H1 (cell line): ENCODE data around the gene PHRF1. TPM values are rescaled to one million over a fixed set of nuclear protein-coding genes. Genes with fewer than 3 reads are reported as not detected.

Experiments
- CTCF ChIA-PET: fragments of 300-600 bp; sonication (Branson Sonifier 250); formaldehyde crosslinking; loops from one replicate; lab custom pipeline; 2021; ENCODE audit not compliant: partially characterized antibody; lab: Charles Lee
- POLR2A ChIA-PET: fragments of 300-600 bp; sonication (Branson Sonifier 250); formaldehyde crosslinking; loops from one replicate; lab custom pipeline; 2021; ENCODE audit warnings: inconsistent platforms; ENCODE audit not compliant: partially characterized antibody; lab: Charles Lee
- DNase-seq, 2 experiments: peaks; one replicate each; pipeline versions ENCODE4 v3.0.0 to v3.0.0-alpha.2; 2010 to 2022; ENCODE audit warnings: low spot score in 2 of 2, low read depth in 1 of 2, mixed read lengths in 1 of 2
- FAIRE-seq: peaks from 2 replicates; lab custom pipeline; 2011; peaks lifted over from hg19 to GRCh38; lab: Jason Lieb, UNC
- H2AFZ ChIP-seq: 2 replicates; pipeline ENCODE4 v1.8.1; 2012; ENCODE audit warnings: low read length, inconsistent platforms
- H2AK5ac ChIP-seq: 2 replicates; pipeline ENCODE4 v1.6.1; 2013; ENCODE audit warnings: low read depth, low read length
- H2BK120ac ChIP-seq: replicated peaks from 2 replicates; pipeline ENCODE3; 2013; ENCODE audit warnings: low read depth, low read length, inconsistent platforms
- H2BK12ac ChIP-seq: 2 replicates; pipeline ENCODE4 v1.6.1; 2013; ENCODE audit warnings: low read depth, low read length
- H2BK15ac ChIP-seq: 2 replicates; pipeline ENCODE4 v1.6.1; 2013; ENCODE audit warnings: low read length
- H2BK20ac ChIP-seq: 2 replicates; pipeline ENCODE4 v1.6.1; 2013; ENCODE audit warnings: low read length
- H2BK5ac ChIP-seq: 2 replicates; pipeline ENCODE4 v1.6.1; 2013; ENCODE audit warnings: low read depth, low read length
- H3K14ac ChIP-seq: 2 replicates; pipeline ENCODE4 v1.6.1; 2013; ENCODE audit warnings: inconsistent platforms; ENCODE audit not compliant: insufficient read length
- H3K18ac ChIP-seq: 2 replicates; pipeline ENCODE4 v1.6.1; 2013; ENCODE audit warnings: low read length; ENCODE audit errors: extremely low read depth
- H3K23ac ChIP-seq: 2 replicates; pipeline ENCODE4 v1.6.1; 2013; ENCODE audit warnings: inconsistent platforms; ENCODE audit not compliant: insufficient read length
- H3K23me2 ChIP-seq: 2 replicates; pipeline ENCODE4 v1.6.1; 2013; ENCODE audit warnings: low read depth, low read length
- H3K27ac ChIP-seq: 2 replicates; pipeline ENCODE4 v1.6.1; 2011; ENCODE audit warnings: low read depth, low read length, inconsistent platforms
- H3K27me3 ChIP-seq, 4 experiments: replicated peaks in 1 of 4; 1 replicate in 1 of 4; 2 replicates in 3 of 4; pipeline versions ENCODE4 v1.6.1 to v1.8.1; 2011 to 2013; ENCODE audit warnings: low read length in 3 of 4, mild to moderate bottlenecking in 3 of 4, inconsistent platforms in 2 of 4, mixed read lengths in 2 of 4, moderate library complexity in 1 of 4; ENCODE audit not compliant: control insufficient read depth in 3 of 4, insufficient read depth in 3 of 4; ENCODE audit errors: extremely low read depth in 1 of 4
- H3K36me3 ChIP-seq, 4 experiments: 2 replicates each; pipeline versions ENCODE4 v1.6.1 to v1.8.1; 2011 to 2013; ENCODE audit warnings: mild to moderate bottlenecking in 4 of 4, low read length in 3 of 4, moderate library complexity in 2 of 4, control low read depth in 1 of 4, inconsistent platforms in 1 of 4; ENCODE audit not compliant: insufficient read depth in 4 of 4, control insufficient read depth in 2 of 4
- H3K4ac ChIP-seq: replicated peaks from 2 replicates; pipeline ENCODE3; 2013; ENCODE audit warnings: low read length, low read depth, mixed read lengths, inconsistent platforms; ENCODE audit not compliant: insufficient read length
- H3K4me1 ChIP-seq, 4 experiments: replicated peaks in 1 of 4; 1 replicate in 1 of 4; 2 replicates in 3 of 4; pipeline versions ENCODE4 v1.6.1 to v1.8.1; 2011 to 2013; ENCODE audit warnings: low read length in 3 of 4, inconsistent platforms in 2 of 4, mixed read lengths in 1 of 4; ENCODE audit not compliant: insufficient read depth in 4 of 4, control insufficient read depth in 3 of 4
- H3K4me2 ChIP-seq, 2 experiments: 2 replicates each; pipeline versions ENCODE4 v1.6.1 to v1.8.1; 2011 to 2013; ENCODE audit warnings: low read depth in 2 of 2, low read length in 2 of 2, control low read depth in 1 of 2, inconsistent platforms in 1 of 2, mild to moderate bottlenecking in 1 of 2; ENCODE audit not compliant: insufficient read depth in 1 of 2
- H3K4me3 ChIP-seq, 4 experiments: fragments of 200-600, 300-600 bp in 1 of 4; sonication (generic), shearing (Covaris generic), sonication (Bioruptor Twin) in 1 of 4; 2 replicates each; pipeline versions ENCODE4 v1.5.1 to v1.8.1; 2011 to 2016; ENCODE audit warnings: low read length in 4 of 4, low read depth in 3 of 4, control low read depth in 2 of 4, inconsistent platforms in 2 of 4, mild to moderate bottlenecking in 2 of 4, mixed read lengths in 1 of 4, moderate library complexity in 1 of 4; ENCODE audit not compliant: insufficient read depth in 2 of 4; ENCODE audit errors: extremely low read depth in 1 of 4
- H3K56ac ChIP-seq: replicated peaks from 2 replicates; pipeline ENCODE3; 2013; ENCODE audit warnings: low read depth, mild to moderate bottlenecking, mixed read lengths, low read length, inconsistent platforms; ENCODE audit not compliant: insufficient read length
- H3K79me1 ChIP-seq: 2 replicates; pipeline ENCODE4 v1.6.1; 2013; ENCODE audit warnings: low read depth, low read length, control low read depth
- H3K79me2 ChIP-seq, 2 experiments: 2 replicates each; pipeline versions ENCODE4 v1.6.1 to v1.8.1; 2012 to 2013; ENCODE audit warnings: low read length in 2 of 2, mild to moderate bottlenecking in 2 of 2, inconsistent platforms in 1 of 2; ENCODE audit not compliant: insufficient read depth in 2 of 2, control insufficient read depth in 1 of 2
- H3K9ac ChIP-seq, 4 experiments: replicated peaks in 1 of 4; 1 replicate in 1 of 4; 2 replicates in 3 of 4; pipeline versions ENCODE4 v1.6.1 to v1.8.1; 2011 to 2013; ENCODE audit warnings: low read depth in 3 of 4, low read length in 3 of 4, control low read depth in 2 of 4, mild to moderate bottlenecking in 2 of 4, moderate library complexity in 2 of 4, inconsistent platforms in 1 of 4; ENCODE audit errors: extremely low read depth in 1 of 4
- H3K9me3 ChIP-seq, 2 experiments: 2 replicates each; pipeline versions ENCODE4 v1.6.1 to v1.8.1; 2012 to 2013; ENCODE audit warnings: mild to moderate bottlenecking in 2 of 2, moderate library complexity in 2 of 2, control low read depth in 1 of 2, inconsistent platforms in 1 of 2, low read depth in 1 of 2, low read length in 1 of 2, mixed read lengths in 1 of 2; ENCODE audit not compliant: insufficient read depth in 2 of 2
- H4K20me1 ChIP-seq, 2 experiments: replicated peaks in 1 of 2; 2 replicates each; pipeline versions ENCODE3 to v1.8.1; 2011 to 2013; ENCODE audit warnings: inconsistent platforms in 2 of 2, low read length in 2 of 2, mild to moderate bottlenecking in 1 of 2; ENCODE audit not compliant: insufficient read depth in 2 of 2, control insufficient read depth in 1 of 2
- H4K5ac ChIP-seq: 2 replicates; pipeline ENCODE4 v1.6.1; 2013; ENCODE audit warnings: low read length, low read depth, mixed read lengths, inconsistent platforms; ENCODE audit not compliant: insufficient read length
- H4K8ac ChIP-seq: 2 replicates; pipeline ENCODE4 v1.8.0; 2013; ENCODE audit warnings: mild to moderate bottlenecking, moderate library complexity, low read length, inconsistent platforms; ENCODE audit not compliant: insufficient read depth; ENCODE audit errors: extremely low read depth
- H4K91ac ChIP-seq: replicated peaks from 2 replicates; pipeline ENCODE3; 2013; ENCODE audit warnings: low read length, mixed read lengths, inconsistent platforms; ENCODE audit not compliant: insufficient read length
- HDAC2 ChIP-seq, 2 experiments: fragments of 300-600 bp in 1 of 2; sonication (generic) in 1 of 2; IDR thresholded peaks; 2 replicates each; pipeline ENCODE4 v1.6.1; 2011 to 2012; ENCODE audit warnings: low read depth in 2 of 2, low read length in 2 of 2, mild to moderate bottlenecking in 2 of 2, moderate library complexity in 2 of 2, borderline replicate concordance in 1 of 2, inconsistent platforms in 1 of 2
- NRF1 ChIP-seq: IDR thresholded peaks from 2 replicates; pipeline ENCODE4 v1.6.1; 2011; ENCODE audit warnings: mild to moderate bottlenecking, low read depth, low read length, improper control_type of control experiment
- POU5F1 ChIP-seq: IDR thresholded peaks from 2 replicates; pipeline ENCODE4 v1.6.1; 2011; ENCODE audit warnings: low read depth, mild to moderate bottlenecking, low read length, moderate library complexity
- RAD21 ChIP-seq, 2 experiments: IDR thresholded peaks in 1 of 2; conservative IDR thresholded peaks in 1 of 2; 2 replicates each; pipeline ENCODE4 v1.6.1; 2011; ENCODE audit warnings: low read depth in 2 of 2, low read length in 2 of 2, improper control_type of control experiment in 1 of 2, inconsistent platforms in 1 of 2, mild to moderate bottlenecking in 1 of 2, moderate library complexity in 1 of 2
- SUZ12 ChIP-seq: fragments of 200-600 bp; sonication (generic); IDR thresholded peaks from 2 replicates; pipeline ENCODE4 v1.6.1; 2012; ENCODE audit warnings: mild to moderate bottlenecking, inconsistent platforms, low read length, moderate library complexity, mixed read lengths
- TCF12 ChIP-seq: IDR thresholded peaks from 2 replicates; pipeline ENCODE4 v1.6.1; 2011; ENCODE audit warnings: low read depth, mild to moderate bottlenecking, low read length
- YY1 ChIP-seq: IDR thresholded peaks from 2 replicates; pipeline ENCODE4 v1.6.1; 2011; ENCODE audit warnings: low read depth, mild to moderate bottlenecking, low read length
- WGBS, 2 experiments: shearing (Covaris generic) in 1 of 2; methylation state at CpG; one replicate each; pipeline versions ENCODE4 v1.1.6 to v1.1.7; 2013 to 2015; ENCODE audit warnings: low lambda C conversion rate in 2 of 2, mixed read lengths in 2 of 2, inconsistent platforms in 1 of 2, low coverage in 1 of 2, missing lambda C conversion rate in 1 of 2; ENCODE audit not compliant: insufficient replicate concordance in 2 of 2, insufficient coverage in 1 of 2, insufficient read length in 1 of 2; ENCODE audit errors: extremely low coverage in 1 of 2, missing lambda C conversion rate in 1 of 2; 5-methylcytosine and 5-hydroxymethylcytosine counted together
- polyA plus RNA-seq, 7 experiments: library from polyadenylated mRNA; depleted of rRNA in 3 of 7; stranded (reverse) in 5 of 7; unstranded in 2 of 7; fragments of >200 nt in 5 of 7; fragments of 200-250 nt in 2 of 7; gene quantifications; 1 replicate in 5 of 7; 2 replicates in 1 of 7; 4 replicates in 1 of 7; pipeline versions ENCODE4 v1.2.1 to v1.2.3, GENCODE V29; 2011 to 2013; ENCODE audit warnings: missing spikeins in 2 of 7, mixed read lengths in 2 of 7
- total RNA-seq: library from RNA; stranded (reverse); fragmentation: NEBNext Ultra II Directional; extraction: Animal tissue kit (Norgen Biotek cat#: 25700); gene quantifications from 2 replicates; pipeline ENCODE4 v1.2.1, GENCODE V29; 2021
- TF ChIP-seq, protein P1 (sequence below): IDR thresholded peaks from 2 replicates; pipeline ENCODE4 v1.6.1; 2012; ENCODE audit warnings: inconsistent platforms

PHRF1 gene
- total and polyA plus RNA-seq, 2 of the 8 experiments (the other 6 are each of a cell fraction or from before 2014, with no cell fraction given) = 13.4 to 37.3 TPM

DNA sequence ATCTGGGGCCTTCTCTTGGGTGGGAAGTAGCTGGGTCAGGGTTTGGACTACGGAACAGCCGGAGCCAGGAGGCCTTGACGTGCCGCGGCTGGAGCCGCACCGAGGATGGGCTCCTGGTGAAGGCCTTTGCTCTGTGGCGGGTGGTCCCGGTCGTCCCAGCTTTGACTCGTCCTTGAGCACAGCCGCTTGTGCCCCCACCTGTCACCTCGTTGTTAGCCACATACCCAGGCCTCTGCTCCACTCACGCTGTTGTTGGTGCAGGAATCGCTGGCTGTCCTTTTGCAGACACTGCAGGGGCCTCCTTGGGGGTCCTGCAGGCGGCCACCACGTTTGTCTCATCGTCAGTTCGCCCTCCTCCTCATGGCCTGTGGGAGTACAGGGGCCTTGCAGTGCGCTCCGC is 17.1 kb downstream of the PHRF1 start:
- no peak overlapping the region; the same call in 1 of the 2 replicates for H4K8ac ChIP-seq
- H2BK20ac ChIP-seq = no peak overlapping the region
- no peak overlapping the region for H2BK5ac ChIP-seq
- WGBS, 2 experiments = 95% methylated on average over 21 of the region's 21 CpGs; no CpG with 5 or more reads in 1 of the 2 experiments
- peaks cover 11 to 12% of the 10 kb centered on the region in 2 experiments for H4K20me1 ChIP-seq
- H3K23ac ChIP-seq = no peak overlapping the region
- FAIRE-seq = no peak
- H3K9ac ChIP-seq = no peak overlapping the region
- no peak overlapping the region for H4K5ac ChIP-seq
- H3K23me2 ChIP-seq = no peaks in the 10 kb centered on the region
- H3K27ac ChIP-seq = no peak overlapping the region
- no peak for DNase-seq
- H3K18ac ChIP-seq = no peak overlapping the region
- no peaks in the 10 kb centered on the region for H3K4me1 ChIP-seq
- no peak overlapping the region for H3K56ac ChIP-seq
- ChIA-PET CTCF (no interaction called here), POLR2A (no interaction called here)
- no peaks in the 10 kb centered on the region for H3K27me3 ChIP-seq
- H3K4me2 ChIP-seq = no peak overlapping the region
- H2AFZ ChIP-seq = no peak overlapping the region
- no peak overlapping the region for H3K4ac ChIP-seq
- no peak overlapping the region for H2BK120ac ChIP-seq
- no peak overlapping the region for H4K91ac ChIP-seq
- no peak overlapping the region for H2AK5ac ChIP-seq
- no peak overlapping the region for H3K14ac ChIP-seq
- H3K4me3 ChIP-seq = no peak overlapping the region
- H3K79me2 ChIP-seq = no peaks in the 10 kb centered on the region; a peak in 1 of 4 replicates
- H2BK15ac ChIP-seq = no peak overlapping the region
- H3K79me1 ChIP-seq = peaks cover 6% of the 10 kb centered on the region; the same call in 1 of the 2 replicates
- TF ChIP-seq NRF1 (no peak), TCF12 (no peak), YY1 (no peak), POU5F1 (no peak), RAD21 (IDR thresholded peaks at IDR 0.05 in 1 of 2, conservative IDR thresholded peaks at IDR 0.05 in 1 of 2; ENCODE audit: low read depth in 2 of 2, low read length in 2 of 2) (no peak), HDAC2 (IDR thresholded peaks at IDR 0.05; ENCODE audit: borderline replicate concordance in 1 of 2, low read depth in 2 of 2, low read length in 2 of 2) (no peak), SUZ12 (no peak)
- TF ChIP-seq, protein P1, sequence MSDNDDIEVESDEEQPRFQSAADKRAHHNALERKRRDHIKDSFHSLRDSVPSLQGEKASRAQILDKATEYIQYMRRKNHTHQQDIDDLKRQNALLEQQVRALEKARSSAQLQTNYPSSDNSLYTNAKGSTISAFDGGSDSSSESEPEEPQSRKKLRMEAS = no peak
- TF ChIP-seq, all 59 proteins: peak for 0
- Histone ChIP-seq H2BK12ac (no peak overlapping the region), H3K36me3 (peaks cover 20 to 65% (median 48%) of the 10 kb centered on the region in 4 experiments), H3K9me3 (no peaks in the 10 kb centered on the region)
